ENCODE data around the gene PARP6.

The PARP6 gene

GRCh38 chr15:72230197-72231065 lies 41.9 kb downstream of the PARP6 start:
- DNase-seq (ENCODE audit: low spot score), result no peak

GRCh38 chr15:72229947-72230196 lies 42.5 kb downstream of the PARP6 start:
- no peak for DNase-seq (ENCODE audit: low spot score)

GRCh38 chr15:72229076-72229946 lies 43.0 kb downstream of the PARP6 start:
- no peak for DNase-seq (ENCODE audit: low spot score)

- DNase-seq (ENCODE audit: low spot score), result no peak
These were observed 44.6 kb downstream of the PARP6 start for GRCh38 chr15:72227720-72228119.

GRCh38 chr15:72227192-72227586 lies 45.2 kb downstream of the PARP6 start:
- DNase-seq (ENCODE audit: low spot score), result no peak

GRCh38 chr15:72223278-72223677 lies 49.1 kb downstream of the PARP6 start:
- no peak for DNase-seq (ENCODE audit: low spot score)

GRCh38 chr15:72222393-72222792 lies 50.0 kb downstream of the PARP6 start:
- DNase-seq (ENCODE audit: low spot score), result no peak

- no peak for DNase-seq (ENCODE audit: low spot score)
These were observed 51.7 kb downstream of the PARP6 start for GRCh38 chr15:72220687-72221086.

- DNase-seq (ENCODE audit: low spot score), result no peak
These were observed 55.1 kb downstream of the PARP6 start for GRCh38 chr15:72217216-72217615.

- DNase-seq (ENCODE audit: low spot score), result no peak
These were observed 56.3 kb downstream of the PARP6 start for GRCh38 chr15:72216079-72216478.

- DNase-seq (ENCODE audit: low spot score), result no peak
These were observed 64.7 kb downstream of the PARP6 start for GRCh38 chr15:72207558-72208085.

GRCh38 chr15:72206677-72207000 lies 65.7 kb downstream of the PARP6 start:
- DNase-seq (ENCODE audit: low spot score), result no peak

GRCh38 chr15:72205896-72206676 lies 66.3 kb downstream of the PARP6 start:
- DNase-seq (ENCODE audit: low spot score), result no peak

- no peak for DNase-seq (ENCODE audit: low spot score)
These were observed 67.1 kb downstream of the PARP6 start for GRCh38 chr15:72205273-72205672.

- DNase-seq (ENCODE audit: low spot score), result no peak
These were observed 68.9 kb downstream of the PARP6 start for GRCh38 chr15:72203507-72203837.

- no peak for DNase-seq (ENCODE audit: low spot score)
These were observed 69.4 kb downstream of the PARP6 start for GRCh38 chr15:72202801-72203506.

GRCh38 chr15:72202302-72202701 lies 70.1 kb downstream of the PARP6 start:
- DNase-seq (ENCODE audit: low spot score), result no peak

- DNase-seq (ENCODE audit: low spot score), result no peak
These were observed 70.9 kb downstream of the PARP6 start for GRCh38 chr15:72201391-72201921.

- DNase-seq (ENCODE audit: low spot score), result no peak
These were observed 71.7 kb downstream of the PARP6 start for GRCh38 chr15:72200395-72201237.

- peak; percentile 66 for DNase-seq (ENCODE audit: low spot score)
These were observed 72.6 kb downstream of the PARP6 start for GRCh38 chr15:72199721-72200212.

- DNase-seq (ENCODE audit: low spot score), result no peak
These were observed 73.2 kb downstream of the PARP6 start for GRCh38 chr15:72199205-72199515.

All from hematopoietic multipotent progenitor cell treated with erythropoietin and hydrocortisone succinate and interleukin-3 and kit ligand, for 15 days (in vitro differentiated cells).